HG02571 (cell line): ENCODE data around the gene SRD5A3.
A peak's percentile ranks its signal among the peaks of the same experiment; 100 is the strongest.

Experiments
- ATAC-seq: cut with Tn5 transposase; IDR thresholded peaks from one replicate; pipeline ENCODE4 v1.9.1; 2021; ENCODE audit warnings: mild to moderate bottlenecking, moderate library complexity; ENCODE audit not compliant: unreplicated experiment

The SRD5A3 gene

DNA sequence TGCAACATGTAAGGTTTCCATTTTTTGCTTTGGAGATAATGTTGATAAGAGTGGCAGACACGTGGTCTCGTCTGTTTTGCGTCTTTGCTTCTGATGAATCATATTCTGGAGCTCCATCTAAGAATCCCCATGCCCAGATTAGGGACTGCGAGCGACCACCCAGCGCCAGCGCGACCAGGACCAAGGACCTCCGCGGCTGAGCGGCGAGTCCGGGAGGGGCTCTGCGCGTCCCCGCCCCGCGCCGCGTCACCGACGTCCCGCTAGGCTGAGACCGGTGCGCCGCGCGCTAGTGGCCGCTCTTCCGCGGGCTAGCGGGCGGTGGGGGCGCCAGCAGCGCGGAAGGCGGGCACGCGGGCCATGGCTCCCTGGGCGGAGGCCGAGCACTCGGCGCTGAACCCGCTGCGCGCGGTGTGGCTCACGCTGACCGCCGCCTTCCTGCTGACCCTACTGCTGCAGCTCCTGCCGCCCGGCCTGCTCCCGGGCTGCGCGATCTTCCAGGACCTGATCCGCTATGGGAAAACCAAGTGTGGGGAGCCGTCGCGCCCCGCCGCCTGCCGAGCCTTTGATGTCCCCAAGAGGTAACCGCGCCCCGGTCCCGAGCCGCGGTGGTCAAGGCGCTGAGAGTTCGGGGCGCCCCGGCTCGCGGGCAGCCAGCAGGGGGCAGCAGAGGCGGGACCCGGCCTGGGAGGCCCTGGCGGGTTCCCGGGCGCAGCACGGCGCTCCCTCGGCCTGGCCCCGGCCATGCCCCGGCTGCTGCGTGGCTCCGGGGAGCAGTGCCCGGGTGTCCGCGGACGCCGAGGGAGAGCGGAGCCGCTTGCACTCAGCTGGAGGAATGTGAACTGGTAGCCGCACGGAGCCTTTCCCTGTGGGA, at the start of gene SRD5A3:
TSS of gene SRD5A3 (plus strand) at position 263 of the 871 bp plus-strand sequence. CDS start at position 358, 95 bp downstream.
- ATAC-seq: peak; percentile 94

- no peak for ATAC-seq
Observed at GRCh38 chr4:55297346-55297745, 48.7 kb upstream of the SRD5A3 start.

- ATAC-seq: no peak
Observed at GRCh38 chr4:55303760-55304165, 42.3 kb upstream of the SRD5A3 start.

GRCh38 chr4:55304303-55304702, 41.7 kb upstream of the SRD5A3 start:
- ATAC-seq: no peak

DNA sequence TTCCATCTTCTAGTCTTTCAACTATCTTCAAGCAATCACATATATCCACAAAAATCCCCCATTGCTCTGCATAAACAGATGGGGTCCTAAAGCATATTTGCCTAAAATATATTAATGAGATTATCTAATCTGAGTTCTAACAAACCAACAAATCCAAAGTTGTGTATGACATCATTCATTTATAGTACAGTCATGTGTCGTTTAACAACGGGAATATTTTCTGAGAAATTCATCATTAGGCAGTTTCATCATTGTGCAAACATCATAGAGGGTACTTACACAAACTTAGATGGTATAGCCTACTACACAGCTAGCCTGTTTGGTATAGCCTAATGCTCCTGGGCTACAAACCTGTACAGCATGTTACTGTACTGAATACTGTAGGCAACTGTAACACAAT, 38.0 kb upstream of the SRD5A3 start:
- no peak for ATAC-seq

- no peak for ATAC-seq
Observed at GRCh38 chr4:55311792-55312488, 34.1 kb upstream of the SRD5A3 start.

DNA sequence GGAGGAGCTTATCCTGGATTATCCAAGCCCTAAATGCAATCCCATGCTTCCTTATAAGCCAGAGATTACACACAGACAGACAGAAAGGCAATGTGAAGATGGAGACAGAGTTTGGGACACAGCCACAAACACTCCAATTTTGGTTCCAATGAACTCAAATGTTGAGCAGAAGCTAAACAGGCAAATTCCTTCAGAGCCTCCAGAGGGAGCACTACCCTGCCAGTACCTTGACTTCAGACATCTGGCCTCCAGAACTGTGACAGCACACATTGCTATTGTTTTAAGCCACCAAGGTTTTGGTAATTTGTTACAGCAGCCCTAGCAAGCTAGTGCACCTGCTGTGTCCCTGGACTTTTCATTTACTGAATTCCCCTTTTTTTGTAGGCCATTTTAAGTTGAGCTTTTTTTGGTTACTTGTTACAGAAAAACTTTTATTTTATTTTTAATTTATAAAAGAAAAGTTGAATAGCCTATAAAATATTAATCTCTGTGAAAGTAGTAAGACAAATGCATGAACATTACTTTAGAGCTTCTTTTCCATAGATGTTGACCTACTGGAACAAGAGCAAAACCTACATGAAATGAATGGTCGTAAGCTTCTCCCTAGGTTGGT, 33.4 kb upstream of the SRD5A3 start:
- ATAC-seq: no peak

DNA sequence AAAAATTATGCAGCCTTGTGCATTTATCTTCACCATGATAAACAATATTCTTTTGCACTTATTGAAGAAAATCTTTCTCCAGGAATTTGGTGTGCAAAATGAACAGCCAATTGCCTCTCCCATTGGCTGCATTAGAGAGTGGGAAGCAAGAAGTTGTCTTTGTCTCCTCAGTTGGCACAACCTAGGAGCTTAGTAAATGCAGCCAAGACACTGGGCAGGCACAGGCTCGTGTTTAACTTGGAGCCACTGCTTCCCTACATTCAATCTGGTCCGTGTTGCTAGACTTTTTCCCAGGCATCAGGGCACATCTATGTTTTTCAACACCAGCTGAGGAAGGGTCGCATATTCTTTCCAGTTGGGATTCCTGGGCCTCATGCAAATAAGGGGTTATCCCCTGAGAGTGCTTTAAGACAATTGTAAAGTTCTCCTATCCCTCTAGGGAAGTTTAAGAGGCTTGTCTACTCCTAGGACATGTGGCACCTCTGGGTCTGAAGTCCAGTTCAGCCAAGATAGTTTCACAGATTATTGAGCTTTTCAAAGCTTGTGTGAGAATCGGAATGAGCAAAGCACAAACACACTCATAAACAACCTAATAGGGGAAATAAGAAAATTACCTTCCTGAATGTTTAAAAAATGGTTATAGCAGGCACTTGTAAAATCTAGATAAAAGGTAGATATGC, 31.8 kb upstream of the SRD5A3 start:
- ATAC-seq: no peak

GRCh38 chr4:55318175-55319129, 27.6 kb upstream of the SRD5A3 start:
- no peak for ATAC-seq

DNA sequence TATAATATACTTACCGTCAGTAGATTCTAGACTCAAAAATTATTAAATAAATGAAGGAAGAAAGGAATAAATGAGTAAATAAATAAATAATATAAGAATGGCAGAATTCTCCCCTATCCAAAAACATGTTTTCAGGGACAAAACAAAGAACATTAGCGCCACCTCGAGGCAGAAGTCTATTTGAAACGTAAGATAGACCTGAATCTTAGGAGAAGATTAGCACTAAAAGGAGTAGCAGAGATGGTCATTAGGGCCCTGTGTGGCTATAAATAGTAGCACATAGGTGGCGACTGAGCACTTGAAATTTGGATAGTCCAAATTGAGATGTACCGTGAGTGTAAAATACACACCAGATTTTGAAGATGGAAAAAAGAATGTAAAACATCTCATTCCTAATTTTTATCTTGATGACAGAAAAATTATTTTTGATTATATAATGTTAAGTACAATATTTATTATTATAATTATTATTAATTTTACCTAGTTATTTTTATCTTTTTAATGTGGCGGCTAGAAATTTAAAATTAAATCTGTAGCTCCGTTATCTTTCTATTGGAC, 24.3 kb upstream of the SRD5A3 start:
- no peak for ATAC-seq

DNA sequence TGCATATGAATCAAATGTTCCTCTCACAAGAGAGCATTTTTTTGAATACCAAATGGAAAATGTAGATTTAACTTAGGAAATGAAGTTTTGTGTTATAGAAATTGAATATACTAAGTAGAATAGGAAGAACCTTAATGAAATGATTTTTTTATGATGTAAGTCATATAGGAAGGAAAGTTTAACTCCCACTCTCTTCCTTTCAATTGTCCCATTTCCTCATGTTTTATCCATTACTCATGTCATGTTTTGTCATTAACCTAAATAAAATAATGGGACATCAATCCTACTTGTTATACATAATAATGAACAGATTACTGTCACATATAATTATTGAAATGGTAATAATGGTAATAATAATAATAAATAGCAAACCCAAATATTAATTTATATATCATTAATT, 22.7 kb upstream of the SRD5A3 start:
- no peak for ATAC-seq

GRCh38 chr4:55326629-55327028, 19.4 kb upstream of the SRD5A3 start:
- ATAC-seq: no peak

GRCh38 chr4:55329012-55329411, 17.0 kb upstream of the SRD5A3 start:
- ATAC-seq: no peak

DNA sequence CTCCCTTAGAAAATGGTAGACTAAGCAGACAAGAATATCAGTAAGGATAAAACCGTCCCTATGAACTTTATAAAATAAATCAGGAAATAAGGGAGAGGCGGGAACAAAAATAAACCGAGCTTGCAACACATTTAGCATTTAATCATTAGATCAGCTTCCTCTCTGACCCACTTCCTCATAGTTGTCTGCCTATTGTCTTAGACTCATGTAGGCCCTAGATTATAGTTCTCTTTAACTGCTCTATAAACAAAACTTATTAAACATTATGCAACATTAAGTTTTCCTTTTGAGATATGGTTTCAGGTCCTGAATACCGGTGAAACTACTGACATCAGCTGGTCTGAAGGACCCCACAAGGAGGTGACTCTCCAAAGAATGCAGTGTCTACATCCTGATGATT, 15.8 kb upstream of the SRD5A3 start:
- ATAC-seq: no peak

DNA sequence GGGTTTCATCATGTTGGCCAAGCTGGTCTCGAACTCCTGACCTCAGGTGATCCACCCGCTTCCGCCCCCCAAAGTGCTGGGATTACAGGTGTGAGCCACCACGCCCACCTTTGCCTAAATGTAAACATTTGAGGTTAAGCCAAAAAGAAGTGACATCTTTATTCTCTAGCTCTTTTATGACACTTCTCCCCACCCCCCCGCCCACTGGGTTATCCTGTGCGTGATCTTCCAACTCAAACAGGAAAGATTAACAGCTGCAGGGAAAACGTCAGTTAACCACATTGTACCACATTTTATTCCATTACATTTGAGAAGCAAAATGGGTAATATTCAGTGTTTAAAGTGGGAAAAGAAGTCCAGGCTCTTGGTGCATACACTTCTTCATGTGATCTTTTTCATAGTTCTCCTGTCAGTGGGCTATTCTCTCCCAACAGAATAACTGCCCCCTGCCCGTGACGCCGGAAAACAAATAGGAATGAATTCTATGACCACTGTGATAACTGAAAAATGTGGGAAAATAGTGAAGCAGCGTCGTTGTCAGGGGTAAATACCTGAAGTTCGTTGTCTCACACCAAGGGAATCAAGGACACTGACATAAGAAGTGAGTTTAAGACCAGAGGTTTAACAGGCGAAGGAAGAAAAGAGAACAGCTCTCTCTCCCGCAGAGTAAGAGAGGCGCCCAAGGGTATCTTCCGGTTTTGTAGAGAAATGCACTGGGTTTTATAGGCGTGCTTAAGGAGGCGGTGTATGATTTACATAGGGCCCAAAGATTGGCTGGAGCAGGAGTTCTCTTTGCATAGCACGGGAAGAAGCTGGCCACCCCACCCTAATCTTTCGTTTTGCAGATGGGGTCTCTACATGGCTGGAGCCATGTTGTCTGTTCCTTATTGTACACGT, 9.7 kb upstream of the SRD5A3 start:
- no peak for ATAC-seq

GRCh38 chr4:55337944-55338343, 8.1 kb upstream of the SRD5A3 start:
- no peak for ATAC-seq

DNA sequence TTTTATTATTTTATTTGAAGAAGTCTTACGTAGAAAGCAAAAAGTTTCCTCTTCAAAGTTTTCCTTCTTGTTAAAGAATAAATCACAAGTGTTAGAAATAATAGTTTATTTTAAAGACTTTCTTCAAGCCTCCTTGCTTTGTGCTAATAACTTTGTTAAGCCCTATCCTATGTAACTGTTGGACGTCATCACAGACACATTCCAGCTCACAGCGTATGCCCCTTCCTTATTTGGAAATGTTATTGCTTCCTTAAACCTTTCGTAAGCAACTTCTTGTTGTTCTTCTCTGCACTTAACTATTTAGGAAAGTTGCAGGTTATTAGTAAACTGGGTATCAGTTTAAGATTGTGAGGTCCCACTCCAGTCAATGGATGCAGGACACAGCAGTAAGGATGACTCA, 7.6 kb upstream of the SRD5A3 start:
- no peak for ATAC-seq

GRCh38 chr4:55340266-55340665, 5.8 kb upstream of the SRD5A3 start:
- no peak for ATAC-seq

- ATAC-seq: no peak
Observed at GRCh38 chr4:55343887-55344286, 2.2 kb upstream of the SRD5A3 start.
